ENCODE data around the gene PDIK1L.

The PDIK1L gene

GRCh38 chr1:26077524-26077923, 34.1 kb upstream of the PDIK1L start:
- Histone ChIP-seq H3K4me3 (replicated peaks; ENCODE audit: low read depth, low read length) (no peak overlapping the region), H3K36me3 (ENCODE audit: control insufficient read depth, insufficient read depth, low read length) (no peaks in the 10 kb centered on the region), H3K27me3 (replicated peaks; ENCODE audit: control insufficient read depth, insufficient read depth, low read length) (peaks cover 2% of the 10 kb centered on the region; the same call in 1 of the 2 replicates)
- TF ChIP-seq CTCF (IDR thresholded peaks at IDR 0.05; ENCODE audit: insufficient read depth, low read length, poor library complexity, severe bottlenecking), result no peak
- no peak for DNase-seq (ENCODE audit: extremely low read depth, insufficient read length)

GRCh38 chr1:26078286-26079177, 33.1 kb upstream of the PDIK1L start:
- TF ChIP-seq CTCF (IDR thresholded peaks at IDR 0.05; ENCODE audit: insufficient read depth, low read length, poor library complexity, severe bottlenecking), result no peak
- no peak overlapping the region for H3K4me3 ChIP-seq (replicated peaks; ENCODE audit: low read depth, low read length)
- no peaks in the 10 kb centered on the region for H3K36me3 ChIP-seq (ENCODE audit: control insufficient read depth, insufficient read depth, low read length)
- H3K27me3 ChIP-seq (replicated peaks; ENCODE audit: control insufficient read depth, insufficient read depth, low read length), result peaks cover 2% of the 10 kb centered on the region; the same call in 1 of the 2 replicates
- no peak for DNase-seq (ENCODE audit: extremely low read depth, insufficient read length)

- H3K36me3 ChIP-seq (ENCODE audit: control insufficient read depth, insufficient read depth, low read length), result no peaks in the 10 kb centered on the region
- no peak overlapping the region for H3K4me3 ChIP-seq (replicated peaks; ENCODE audit: low read depth, low read length)
- H3K27me3 ChIP-seq (replicated peaks; ENCODE audit: control insufficient read depth, insufficient read depth, low read length), result peaks cover 2% of the 10 kb centered on the region; the same call in 1 of the 2 replicates
- DNase-seq (ENCODE audit: extremely low read depth, insufficient read length), result no peak
- no peak for TF ChIP-seq CTCF (IDR thresholded peaks at IDR 0.05; ENCODE audit: insufficient read depth, low read length, poor library complexity, severe bottlenecking)
Observed at GRCh38 chr1:26079178-26079563, 32.5 kb upstream of the PDIK1L start.

- no peak for TF ChIP-seq CTCF (IDR thresholded peaks at IDR 0.05; ENCODE audit: insufficient read depth, low read length, poor library complexity, severe bottlenecking)
- H3K36me3 ChIP-seq (ENCODE audit: control insufficient read depth, insufficient read depth, low read length), result no peaks in the 10 kb centered on the region
- DNase-seq (ENCODE audit: extremely low read depth, insufficient read length), result no peak
- peaks cover 2% of the 10 kb centered on the region; the same call in 1 of the 2 replicates for H3K27me3 ChIP-seq (replicated peaks; ENCODE audit: control insufficient read depth, insufficient read depth, low read length)
- no peak overlapping the region for H3K4me3 ChIP-seq (replicated peaks; ENCODE audit: low read depth, low read length)
Observed at GRCh38 chr1:26079960-26080814, 31.4 kb upstream of the PDIK1L start.

GRCh38 chr1:26081267-26082019, 30.2 kb upstream of the PDIK1L start:
- H3K4me3 ChIP-seq (replicated peaks; ENCODE audit: low read depth, low read length), result no peak overlapping the region
- no peaks in the 10 kb centered on the region; the same call in 1 of the 2 replicates for H3K27me3 ChIP-seq (replicated peaks; ENCODE audit: control insufficient read depth, insufficient read depth, low read length)
- DNase-seq (ENCODE audit: extremely low read depth, insufficient read length), result no peak
- no peaks in the 10 kb centered on the region for H3K36me3 ChIP-seq (ENCODE audit: control insufficient read depth, insufficient read depth, low read length)
- no peak for TF ChIP-seq CTCF (IDR thresholded peaks at IDR 0.05; ENCODE audit: insufficient read depth, low read length, poor library complexity, severe bottlenecking)

Measured in GM06990 (cell line).